Brain microvascular endothelial cell (primary cell): ENCODE data around the gene PKP4.
A peak's percentile ranks its signal among the peaks of the same experiment; 100 is the strongest.

Experiments used
- DNase-seq: peaks from one replicate; pipeline ENCODE4 v3.0.0-alpha.2; 2020
- H3K27ac ChIP-seq: fragments of 250-450 bp; sonication (Bioruptor Pico); 2 replicates; pipeline ENCODE4 v1.5.1; 2020; ENCODE audit warnings: mild to moderate bottlenecking, moderate library complexity
- H3K27me3 ChIP-seq: fragments of 250-450 bp; sonication (Bioruptor Pico); replicated peaks from 2 replicates; pipeline ENCODE4 v1.5.1; 2020; ENCODE audit warnings: mild to moderate bottlenecking
- H3K36me3 ChIP-seq: fragments of 250-450 bp; sonication (Bioruptor Pico); replicated peaks from 2 replicates; pipeline ENCODE4 v1.5.1; 2020; ENCODE audit warnings: mild to moderate bottlenecking
- H3K4me3 ChIP-seq: 2 replicates; pipeline ENCODE4 v1.5.1; 2011; ENCODE audit warnings: low read depth, mild to moderate bottlenecking, control low read depth, low read length, moderate library complexity
- in situ Hi-C: cut with HindIII; loops from 2 replicates; pipeline ENCODE4 v1.10.0; 2017; ENCODE audit warnings: low sequenced_read_pairs, low pct_ligation_motif_present
- TF ChIP-seq, protein P1 (sequence below): IDR thresholded peaks from 2 replicates; pipeline ENCODE4 v1.5.1; 2011; ENCODE audit warnings: low read depth, mild to moderate bottlenecking, moderate library complexity, low read length, control low read depth, inconsistent platforms; ENCODE audit errors: missing control alignments

PKP4 gene

DNA sequence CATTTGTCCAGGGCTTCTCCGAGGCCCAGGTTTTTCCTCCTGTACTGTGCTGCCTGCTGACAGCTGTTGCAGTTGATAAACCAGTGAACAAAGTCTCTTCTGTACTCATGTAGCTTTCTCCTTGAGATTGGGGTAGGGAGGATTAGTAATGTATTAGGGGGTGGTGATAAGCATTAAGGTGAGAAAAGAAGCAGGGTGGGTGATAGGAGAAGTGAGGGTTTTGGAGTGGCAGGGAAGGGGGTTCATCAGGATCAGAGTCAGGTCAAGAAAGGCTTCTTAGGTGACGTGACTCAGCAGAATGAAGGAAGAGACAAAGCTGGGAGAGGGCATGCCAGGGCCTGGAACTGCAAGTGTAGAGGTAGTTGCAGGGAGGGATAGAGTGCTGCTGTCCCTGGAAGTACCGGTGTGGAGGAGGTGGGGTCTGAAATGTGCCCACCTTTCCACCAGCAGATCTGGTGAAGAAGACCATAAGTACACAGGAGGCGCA is 48.7 kb downstream of the PKP4 start:
- no peaks in the 10 kb centered on the region for H3K27me3 ChIP-seq
- in situ Hi-C loops: no loop called here
- DNase-seq: no peak
- H3K27ac ChIP-seq: no peak overlapping the region
- no peaks in the 10 kb centered on the region for H3K36me3 ChIP-seq
- H3K4me3 ChIP-seq: no peak overlapping the region
- TF ChIP-seq, protein P1, sequence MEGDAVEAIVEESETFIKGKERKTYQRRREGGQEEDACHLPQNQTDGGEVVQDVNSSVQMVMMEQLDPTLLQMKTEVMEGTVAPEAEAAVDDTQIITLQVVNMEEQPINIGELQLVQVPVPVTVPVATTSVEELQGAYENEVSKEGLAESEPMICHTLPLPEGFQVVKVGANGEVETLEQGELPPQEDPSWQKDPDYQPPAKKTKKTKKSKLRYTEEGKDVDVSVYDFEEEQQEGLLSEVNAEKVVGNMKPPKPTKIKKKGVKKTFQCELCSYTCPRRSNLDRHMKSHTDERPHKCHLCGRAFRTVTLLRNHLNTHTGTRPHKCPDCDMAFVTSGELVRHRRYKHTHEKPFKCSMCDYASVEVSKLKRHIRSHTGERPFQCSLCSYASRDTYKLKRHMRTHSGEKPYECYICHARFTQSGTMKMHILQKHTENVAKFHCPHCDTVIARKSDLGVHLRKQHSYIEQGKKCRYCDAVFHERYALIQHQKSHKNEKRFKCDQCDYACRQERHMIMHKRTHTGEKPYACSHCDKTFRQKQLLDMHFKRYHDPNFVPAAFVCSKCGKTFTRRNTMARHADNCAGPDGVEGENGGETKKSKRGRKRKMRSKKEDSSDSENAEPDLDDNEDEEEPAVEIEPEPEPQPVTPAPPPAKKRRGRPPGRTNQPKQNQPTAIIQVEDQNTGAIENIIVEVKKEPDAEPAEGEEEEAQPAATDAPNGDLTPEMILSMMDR: no peak

GRCh38 chr2:158507141-158507540 is 50.4 kb downstream of the PKP4 start:
- TF ChIP-seq, protein P1: no peak

GRCh38 chr2:158507679-158508078 is 50.9 kb downstream of the PKP4 start:
- no peak for DNase-seq
- in situ Hi-C loops: no loop called here
- Histone ChIP-seq H3K36me3 (no peaks in the 10 kb centered on the region), H3K4me3 (no peak overlapping the region), H3K27ac (no peak overlapping the region), H3K27me3 (no peaks in the 10 kb centered on the region)
- TF ChIP-seq, protein P1: peak; percentile 16

More at GRCh38 chr2:158507141-158507540, 50.4 kb downstream of the PKP4 start:
- no peak overlapping the region for H3K27ac ChIP-seq
- in situ Hi-C loops: no loop called here
- no peak overlapping the region for H3K4me3 ChIP-seq
- H3K27me3 ChIP-seq: no peaks in the 10 kb centered on the region
- no peaks in the 10 kb centered on the region for H3K36me3 ChIP-seq
- no peak for DNase-seq

GRCh38 chr2:158509928-158510797 is 53.4 kb downstream of the PKP4 start:
- no peak overlapping the region for H3K27ac ChIP-seq
- H3K27me3 ChIP-seq: no peaks in the 10 kb centered on the region
- no peak for DNase-seq
- TF ChIP-seq, protein P1: no peak
- in situ Hi-C loops: no loop called here
- H3K4me3 ChIP-seq: no peak overlapping the region
- H3K36me3 ChIP-seq: no peaks in the 10 kb centered on the region

- TF ChIP-seq, protein P1: no peak
- H3K4me3 ChIP-seq: no peak overlapping the region
- no peak for DNase-seq
- no peaks in the 10 kb centered on the region for H3K36me3 ChIP-seq
- H3K27me3 ChIP-seq: no peaks in the 10 kb centered on the region
- H3K27ac ChIP-seq: no peak overlapping the region
- in situ Hi-C loops: no loop called here
Measured at GRCh38 chr2:158510887-158511286, 54.1 kb downstream of the PKP4 start.
